A673 (cell line): ENCODE data around the gene APOBEC3G. TPM values are rescaled to one million over a fixed set of nuclear protein-coding genes. Genes with fewer than 3 reads are reported as not detected.
A peak's percentile ranks its signal among the peaks of the same experiment; 100 is the strongest.
"Not testable (repeated sequence)": the region's sequence is repeated elsewhere in the genome, so short reads cannot be mapped to it uniquely, and the experiment has no call there.

Experiments
- Bru-seq: library from RNA; stranded (reverse); fragments of 400-500 nt; gene quantifications from one replicate; lab custom pipeline; 2021; lab: Mats Ljungman, UMichigan
- BruChase-seq, 2 experiments: library from RNA; stranded (reverse); fragments of 400-500 nt; gene quantifications; one replicate each; lab custom pipeline; 2021; lab: Mats Ljungman, UMichigan
- BruUV-seq: library from RNA; stranded (reverse); fragments of 400-500 nt; replicated peaks from 2 replicates; lab custom pipeline; 2021; lab: Mats Ljungman, UMichigan
- CTCF ChIA-PET: fragments of 300-600 bp; sonication (Branson Sonifier 250); formaldehyde crosslinking; loops from one replicate; lab custom pipeline; 2022; ENCODE audit warnings: antibody characterized with exemption; lab: Charles Lee
- POLR2A ChIA-PET: fragments of 300-600 bp; sonication (Branson Sonifier 250); formaldehyde crosslinking; loops from one replicate; lab custom pipeline; 2022; ENCODE audit warnings: antibody characterized with exemption; ENCODE audit not compliant: low non-redundant PET; lab: Charles Lee
- DNase-seq: peaks from one replicate; pipeline ENCODE4 v3.0.0-alpha.2; 2015; ENCODE audit warnings: low spot score
- H3K27ac ChIP-seq: fragments of 200-600 bp; sonication (generic); 2 replicates; pipeline ENCODE4 v1.5.1; 2016; ENCODE audit warnings: mixed run types, low read depth, mild to moderate bottlenecking, mixed read lengths, antibody characterized with exemption, low read length; ENCODE audit not compliant: poor library complexity, severe bottlenecking
- H3K27me3 ChIP-seq: fragments of 200-600 bp; sonication (generic); replicated peaks from 2 replicates; pipeline ENCODE4 v1.6.1; 2017; ENCODE audit warnings: mixed run types, low read depth, mild to moderate bottlenecking, mixed read lengths, antibody characterized with exemption, low read length; ENCODE audit not compliant: insufficient read depth, poor library complexity
- H3K36me3 ChIP-seq: fragments of 200-600 bp; sonication (generic); 2 replicates; pipeline ENCODE4 v1.6.1; 2016; ENCODE audit warnings: mixed run types, mild to moderate bottlenecking, mixed read lengths, antibody characterized with exemption, low read length; ENCODE audit not compliant: insufficient read depth, poor library complexity, severe bottlenecking
- H3K4me1 ChIP-seq: fragments of 200-600 bp; sonication (generic); 2 replicates; pipeline ENCODE4 v1.6.1; 2017; ENCODE audit warnings: mixed run types, mild to moderate bottlenecking, mixed read lengths, antibody characterized with exemption, low read length; ENCODE audit not compliant: insufficient read depth, poor library complexity, severe bottlenecking
- H3K4me3 ChIP-seq: fragments of 200-600 bp; sonication (generic); 2 replicates; pipeline ENCODE4 v1.5.1; 2016; ENCODE audit warnings: low read depth, mixed run types, mild to moderate bottlenecking, mixed read lengths, low read length; ENCODE audit not compliant: poor library complexity, severe bottlenecking
- H3K9me3 ChIP-seq: fragments of 200-600 bp; sonication (generic); 2 replicates; pipeline ENCODE4 v1.6.1; 2016; ENCODE audit warnings: mixed run types, low read depth, mild to moderate bottlenecking, mixed read lengths, antibody characterized with exemption, low read length; ENCODE audit not compliant: poor library complexity, severe bottlenecking
- EZH2 ChIP-seq: fragments of 200-600 bp; sonication (generic); IDR thresholded peaks from 2 replicates; pipeline ENCODE4 v1.6.1; 2017; ENCODE audit warnings: borderline replicate concordance, low read depth, mild to moderate bottlenecking, mixed read lengths, antibody characterized with exemption, low read length; ENCODE audit not compliant: poor library complexity, severe bottlenecking
- intact Hi-C: fragments of 100-400 bp; cut with micrococcal nuclease; formaldehyde crosslinking; loops from one replicate; pipeline ENCODE4 v1.10.0; 2022; ENCODE audit not compliant: unreplicated experiment
- long read RNA-seq: library from polyadenylated mRNA; stranded (forward); transcript quantifications from one replicate; pipeline ENCODE4 v2.0.0, GENCODE V29; 2022
- total RNA-seq: library from RNA; stranded (reverse); gene quantifications from 2 replicates; pipeline ENCODE4 v1.2.3, GENCODE V29; 2021
- TF ChIP-seq, protein P1 (sequence below): fragments of 300-800, 200-600 bp; sonication (generic); conservative IDR thresholded peaks from 2 replicates; pipeline ENCODE4 v1.5.1; 2017; ENCODE audit warnings: low read depth, mild to moderate bottlenecking, antibody characterized with exemption, low read length, moderate library complexity, mixed read lengths

The APOBEC3G gene
- total RNA-seq (2.5 and 3.2 TPM in 2 replicates), Bru-seq, nascent RNA (percentile 32 among the genes with signal in this experiment), BruChase-seq, experiment 1, labeled RNA remaining after a 2-hour chase (percentile 29 among the genes with signal in this experiment), BruChase-seq, experiment 2, labeled RNA remaining after a 6-hour chase (percentile 33 among the genes with signal in this experiment)
- long read RNA-seq, transcript APOBEC3G-201 (8 exons, 1,834 nt) = major isoform, 6 of 10 reads
- long read RNA-seq, partial matches to known transcripts = 2 of 10 reads
- long read RNA-seq, other reads (novel, unspliced or antisense) = 2 of 10 reads

- H3K27me3 ChIP-seq, POLR2A ChIA-PET, intact Hi-C loops, H3K27ac ChIP-seq, BruUV-seq, H3K9me3 ChIP-seq, CTCF ChIA-PET, H3K36me3 ChIP-seq, H3K4me1 ChIP-seq: not testable (repeated sequence)
- H3K4me3 ChIP-seq = peak within 1 kb of the TSS; percentile 37
- peak; percentile 31 for DNase-seq
These were observed at the start of gene APOBEC3G for GRCh38 chr22:39077026-39077840. APOBEC3G (plus strand) TSS chr22:39077275; CDS start chr22:39077362, 87 bp downstream.

DNA sequence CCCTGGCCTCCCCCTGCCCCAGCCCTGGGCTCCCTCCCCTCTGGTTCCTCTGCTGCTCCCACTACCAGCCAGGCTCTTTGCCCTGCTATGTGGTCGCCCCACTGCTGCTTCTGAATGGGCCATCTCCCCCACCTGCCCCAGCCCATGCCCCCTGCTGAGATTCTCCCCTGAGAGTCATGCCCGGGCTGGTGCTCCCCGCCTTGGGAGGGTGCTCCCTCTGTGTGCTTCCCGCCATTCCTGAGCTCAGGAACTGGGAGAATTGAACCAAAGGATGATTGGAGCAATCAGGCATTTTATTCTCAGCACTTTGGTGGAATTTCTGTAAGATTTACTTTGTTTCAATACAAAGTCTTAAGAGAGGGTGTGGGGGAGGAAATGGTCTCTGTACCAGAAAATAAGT is 49.4 kb upstream of the APOBEC3G start:
- TF ChIP-seq EZH2 = no peak
- TF ChIP-seq, protein P1, sequence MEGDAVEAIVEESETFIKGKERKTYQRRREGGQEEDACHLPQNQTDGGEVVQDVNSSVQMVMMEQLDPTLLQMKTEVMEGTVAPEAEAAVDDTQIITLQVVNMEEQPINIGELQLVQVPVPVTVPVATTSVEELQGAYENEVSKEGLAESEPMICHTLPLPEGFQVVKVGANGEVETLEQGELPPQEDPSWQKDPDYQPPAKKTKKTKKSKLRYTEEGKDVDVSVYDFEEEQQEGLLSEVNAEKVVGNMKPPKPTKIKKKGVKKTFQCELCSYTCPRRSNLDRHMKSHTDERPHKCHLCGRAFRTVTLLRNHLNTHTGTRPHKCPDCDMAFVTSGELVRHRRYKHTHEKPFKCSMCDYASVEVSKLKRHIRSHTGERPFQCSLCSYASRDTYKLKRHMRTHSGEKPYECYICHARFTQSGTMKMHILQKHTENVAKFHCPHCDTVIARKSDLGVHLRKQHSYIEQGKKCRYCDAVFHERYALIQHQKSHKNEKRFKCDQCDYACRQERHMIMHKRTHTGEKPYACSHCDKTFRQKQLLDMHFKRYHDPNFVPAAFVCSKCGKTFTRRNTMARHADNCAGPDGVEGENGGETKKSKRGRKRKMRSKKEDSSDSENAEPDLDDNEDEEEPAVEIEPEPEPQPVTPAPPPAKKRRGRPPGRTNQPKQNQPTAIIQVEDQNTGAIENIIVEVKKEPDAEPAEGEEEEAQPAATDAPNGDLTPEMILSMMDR = no peak
- H3K9me3 ChIP-seq = no peaks in the 10 kb centered on the region
- no peak overlapping the region for H3K4me3 ChIP-seq
- POLR2A ChIA-PET = no interaction called here
- CTCF ChIA-PET = no interaction called here
- intact Hi-C loops = no loop called here
- no peaks in the 10 kb centered on the region for H3K27me3 ChIP-seq
- DNase-seq = no peak
- H3K36me3 ChIP-seq = no peaks in the 10 kb centered on the region
- no peaks in the 10 kb centered on the region for H3K4me1 ChIP-seq
- H3K27ac ChIP-seq = no peak overlapping the region
- BruUV-seq = no TSS peak

DNA sequence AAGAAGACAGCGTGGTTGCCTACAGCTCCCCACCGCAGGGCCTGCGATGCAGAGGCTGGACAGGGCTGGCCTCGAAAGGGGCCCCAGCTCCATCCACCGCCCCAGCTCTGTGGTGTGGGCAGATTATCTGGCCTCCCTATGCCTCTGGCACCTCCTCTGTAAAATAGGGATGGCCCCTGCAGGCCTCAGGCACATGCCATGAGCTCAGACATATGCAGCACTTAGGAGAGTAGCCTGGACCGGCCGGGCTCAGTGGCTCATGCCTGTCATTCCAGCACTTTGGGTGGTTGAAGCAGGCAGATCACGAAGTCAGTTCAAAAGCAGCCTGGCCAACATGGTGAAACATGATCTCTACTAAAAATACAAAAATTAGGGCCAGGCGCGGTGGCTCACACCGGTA is 48.8 kb upstream of the APOBEC3G start:
- POLR2A ChIA-PET = no interaction called here

More for the DNA sequence above, 48.8 kb upstream of the APOBEC3G start:
- TF ChIP-seq, protein P1 = no peak
- no peak for TF ChIP-seq EZH2
- H3K9me3 ChIP-seq = no peaks in the 10 kb centered on the region
- no peaks in the 10 kb centered on the region for H3K36me3 ChIP-seq
- no peak overlapping the region for H3K4me3 ChIP-seq
- no peaks in the 10 kb centered on the region for H3K27me3 ChIP-seq
- no TSS peak for BruUV-seq
- H3K27ac ChIP-seq = no peak overlapping the region
- CTCF ChIA-PET = no interaction called here
- H3K4me1 ChIP-seq = no peaks in the 10 kb centered on the region
- intact Hi-C loops = no loop called here
- no peak for DNase-seq
